Endothelial cell (in vitro differentiated cells): Measurements from ENCODE around the gene C20orf204. TPM values are rescaled to one million over a fixed set of nuclear protein-coding genes. Genes with fewer than 3 reads are reported as not detected.

Source experiments
- DNase-seq: peaks from one replicate; pipeline ENCODE4 v3.0.0; 2021; ENCODE audit warnings: low spot score
- H3K27ac Mint-ChIP-seq: one replicate; pipeline ENCODE4 v1.8.0; 2021; ENCODE audit warnings: mixed read lengths, inconsistent platforms; ENCODE audit not compliant: unreplicated experiment
- H3K27me3 Mint-ChIP-seq: one replicate; pipeline ENCODE4 v1.8.0; 2021; ENCODE audit warnings: mild to moderate bottlenecking, moderate library complexity, mixed read lengths, inconsistent platforms; ENCODE audit not compliant: unreplicated experiment
- H3K36me3 Mint-ChIP-seq: one replicate; pipeline ENCODE4 v1.8.0; 2021; ENCODE audit warnings: mild to moderate bottlenecking, low read depth, mixed read lengths, inconsistent platforms; ENCODE audit not compliant: unreplicated experiment
- H3K4me1 Mint-ChIP-seq: one replicate; pipeline ENCODE4 v1.8.0; 2021; ENCODE audit warnings: mild to moderate bottlenecking, mixed read lengths, inconsistent platforms; ENCODE audit not compliant: unreplicated experiment
- H3K4me3 Mint-ChIP-seq: one replicate; pipeline ENCODE4 v1.8.0; 2021; ENCODE audit warnings: mild to moderate bottlenecking, mixed read lengths, inconsistent platforms; ENCODE audit not compliant: unreplicated experiment
- H3K9me3 Mint-ChIP-seq: one replicate; pipeline ENCODE4 v1.8.0; 2021; ENCODE audit warnings: mixed read lengths, inconsistent platforms; ENCODE audit not compliant: unreplicated experiment
- CTCF ChIP-seq: fragments of 200-600 bp; sonication (generic); IDR thresholded peaks from one replicate; pipeline ENCODE4 v1.5.0; 2021; ENCODE audit warnings: antibody characterized with exemption; ENCODE audit not compliant: unreplicated experiment
- total RNA-seq: library from RNA; stranded (reverse); fragmentation: NEBNext Ultra II Directional; extraction: Animal tissue kit (Norgen Biotek cat#: 25700); gene quantifications from one replicate; pipeline ENCODE4 v1.2.1, GENCODE V29; 2021; ENCODE audit not compliant: unreplicated experiment

C20orf204 gene
- total RNA-seq, 1 donor from 2014 or later = 14.2 TPM

DNA sequence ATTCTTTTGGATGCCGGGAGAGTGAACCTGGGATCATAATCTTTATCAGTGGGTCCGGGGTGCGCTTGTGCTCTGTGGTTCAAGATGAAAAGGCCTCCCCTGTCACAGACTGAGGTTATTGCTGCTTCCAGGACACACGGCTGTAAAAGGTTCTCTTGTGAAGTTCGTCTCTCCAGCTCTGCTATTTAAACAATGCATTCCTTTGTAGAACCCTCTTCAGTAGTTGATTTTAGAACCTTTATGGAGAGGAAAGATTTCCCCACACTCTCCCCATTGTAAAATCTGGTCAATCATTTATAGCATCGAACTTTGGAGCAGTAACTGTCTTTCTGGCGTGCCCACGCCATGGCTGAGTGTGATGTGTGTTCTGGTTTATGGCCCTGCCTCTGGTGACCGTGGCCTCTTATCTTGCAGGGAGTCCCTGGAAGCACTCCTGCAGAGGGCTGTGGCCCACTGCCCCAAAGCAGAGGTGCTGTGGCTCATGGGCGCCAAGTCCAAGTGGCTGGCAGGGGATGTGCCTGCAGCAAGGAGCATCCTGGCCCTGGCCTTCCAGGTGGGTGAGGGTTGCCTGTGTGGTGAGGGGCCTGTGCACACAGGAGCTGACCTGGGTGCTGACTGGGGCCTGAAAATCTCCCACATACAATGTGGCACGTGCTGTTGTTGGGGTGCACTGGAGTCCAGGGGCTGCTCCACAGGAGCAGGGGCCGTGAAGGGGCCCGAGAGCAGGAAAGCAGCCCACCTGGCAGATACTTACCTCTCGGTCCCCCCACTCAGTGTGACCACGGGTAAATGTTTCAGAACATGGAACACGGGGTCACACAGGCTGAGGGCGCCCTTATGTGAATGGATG is 11.6 kb upstream of the C20orf204 start:
- DNase-seq = no peak
- peak overlapping the region; percentile 51 for H3K4me3 Mint-ChIP-seq
- TF ChIP-seq CTCF = no peak
- peaks cover 9% of the 10 kb centered on the region for H3K27me3 Mint-ChIP-seq
- peaks cover 63% of the 10 kb centered on the region for H3K36me3 Mint-ChIP-seq
- no peaks in the 10 kb centered on the region for H3K9me3 Mint-ChIP-seq
- peaks cover 3% of the 10 kb centered on the region for H3K4me1 Mint-ChIP-seq
- H3K27ac Mint-ChIP-seq = no peak overlapping the region

- peaks cover 9% of the 10 kb centered on the region for H3K27me3 Mint-ChIP-seq
Measured at GRCh38 chr20:64025101-64025825, 10.7 kb upstream of the C20orf204 start.

GRCh38 chr20:64025826-64026412 is 10.1 kb upstream of the C20orf204 start:
- TF ChIP-seq CTCF = no peak
- H3K9me3 Mint-ChIP-seq = no peaks in the 10 kb centered on the region
- H3K4me3 Mint-ChIP-seq = peak overlapping the region; percentile 21
- H3K4me1 Mint-ChIP-seq = no peaks in the 10 kb centered on the region
- peaks cover 66% of the 10 kb centered on the region for H3K36me3 Mint-ChIP-seq
- peaks cover 9% of the 10 kb centered on the region for H3K27me3 Mint-ChIP-seq
- H3K27ac Mint-ChIP-seq = no peak overlapping the region
- DNase-seq = no peak

More at GRCh38 chr20:64025101-64025825, 10.7 kb upstream of the C20orf204 start:
- Mint-ChIP-seq H3K4me3 (peak overlapping the region; percentile 21), H3K9me3 (no peaks in the 10 kb centered on the region), H3K36me3 (peaks cover 62% of the 10 kb centered on the region), H3K4me1 (no peaks in the 10 kb centered on the region), H3K27ac (no peak overlapping the region)
- no peak for DNase-seq
- no peak for TF ChIP-seq CTCF

DNA sequence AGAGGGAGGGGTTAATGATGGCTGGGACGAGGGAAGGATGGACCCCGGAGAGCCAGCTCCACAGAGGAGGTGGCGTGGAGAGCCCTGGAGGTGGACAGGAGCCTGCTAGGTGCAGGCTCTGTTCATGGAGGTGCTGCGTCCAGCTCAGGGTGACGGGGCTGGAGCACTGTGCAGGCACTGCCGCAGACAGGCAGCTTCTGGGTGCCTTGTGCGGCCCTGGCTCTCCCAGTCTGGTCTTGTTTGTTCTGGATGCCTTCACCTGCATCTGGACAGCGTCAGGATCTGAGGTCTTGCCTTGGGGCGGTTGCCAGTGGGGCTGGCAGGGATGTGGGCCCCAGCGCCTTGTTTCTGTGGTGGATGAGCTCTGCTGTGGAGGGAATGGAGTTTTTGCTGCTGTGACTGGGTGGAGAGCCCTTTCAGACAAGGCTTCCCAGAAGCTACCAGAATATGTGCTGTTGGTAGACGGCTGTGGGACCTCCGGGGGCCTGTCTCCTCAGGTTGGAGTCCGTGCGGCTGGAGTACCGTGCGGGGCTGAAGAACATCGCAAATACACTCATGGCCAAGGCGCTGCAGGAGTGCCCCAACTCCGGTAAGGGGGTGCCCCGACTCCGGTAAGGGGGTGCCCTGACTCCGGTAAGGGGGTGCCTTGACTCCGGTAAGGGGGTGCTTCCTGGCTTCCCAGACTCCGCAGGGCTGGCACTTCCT is 7.8 kb upstream of the C20orf204 start:
- peaks cover 51% of the 10 kb centered on the region for H3K36me3 Mint-ChIP-seq
- no peak overlapping the region for H3K4me3 Mint-ChIP-seq
- no peaks in the 10 kb centered on the region for H3K9me3 Mint-ChIP-seq
- H3K4me1 Mint-ChIP-seq = no peaks in the 10 kb centered on the region
- TF ChIP-seq CTCF = no peak
- peaks cover 14% of the 10 kb centered on the region for H3K27me3 Mint-ChIP-seq
- peak overlapping the region; percentile 57 for H3K27ac Mint-ChIP-seq
- DNase-seq = no peak
